ENCODE results near the gene PDS5A.
A peak's percentile ranks its signal among the peaks of the same experiment; 100 is the strongest.
"Not testable (repeated sequence)": the region's sequence is repeated elsewhere in the genome, so short reads cannot be mapped to it uniquely, and the experiment has no call there.

PDS5A gene

DNA sequence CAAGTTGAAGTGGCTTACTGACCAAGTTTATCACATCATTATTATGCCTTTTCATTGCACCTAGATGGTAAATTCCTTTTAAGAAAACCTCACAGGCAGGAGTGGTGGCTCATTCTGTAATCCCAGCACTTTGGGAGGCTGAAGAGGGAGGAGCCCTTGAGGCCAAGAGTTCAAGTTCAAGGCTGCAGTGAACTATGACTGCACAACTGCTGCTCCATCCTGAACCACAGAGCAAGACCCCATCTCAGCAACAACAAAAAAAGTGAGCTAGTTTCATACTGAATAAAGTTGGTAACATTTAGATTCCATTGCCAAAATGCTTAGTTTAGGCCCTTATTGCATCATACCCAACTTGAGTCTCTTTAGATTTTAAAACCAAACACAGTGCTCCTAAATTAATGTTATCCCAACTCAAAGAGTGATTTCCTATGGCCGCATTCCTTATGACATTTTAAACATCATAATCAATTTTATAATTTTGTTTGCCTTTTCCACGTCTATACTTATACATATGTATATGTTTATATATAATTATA lies 36.0 kb downstream of the PDS5A start:
- peaks cover 26% of the 10 kb centered on the region for H3K4me1 Mint-ChIP-seq (ENCODE audit: low read depth)
- no peak overlapping the region for H3K4me3 Mint-ChIP-seq
- no peak overlapping the region for H3K27ac Mint-ChIP-seq
- peaks cover 4% of the 10 kb centered on the region for H3K36me3 Mint-ChIP-seq (ENCODE audit: low read depth)
- no peaks in the 10 kb centered on the region for H3K27me3 Mint-ChIP-seq (ENCODE audit: low read depth)
- no peaks in the 10 kb centered on the region for H3K9me3 Mint-ChIP-seq

DNA sequence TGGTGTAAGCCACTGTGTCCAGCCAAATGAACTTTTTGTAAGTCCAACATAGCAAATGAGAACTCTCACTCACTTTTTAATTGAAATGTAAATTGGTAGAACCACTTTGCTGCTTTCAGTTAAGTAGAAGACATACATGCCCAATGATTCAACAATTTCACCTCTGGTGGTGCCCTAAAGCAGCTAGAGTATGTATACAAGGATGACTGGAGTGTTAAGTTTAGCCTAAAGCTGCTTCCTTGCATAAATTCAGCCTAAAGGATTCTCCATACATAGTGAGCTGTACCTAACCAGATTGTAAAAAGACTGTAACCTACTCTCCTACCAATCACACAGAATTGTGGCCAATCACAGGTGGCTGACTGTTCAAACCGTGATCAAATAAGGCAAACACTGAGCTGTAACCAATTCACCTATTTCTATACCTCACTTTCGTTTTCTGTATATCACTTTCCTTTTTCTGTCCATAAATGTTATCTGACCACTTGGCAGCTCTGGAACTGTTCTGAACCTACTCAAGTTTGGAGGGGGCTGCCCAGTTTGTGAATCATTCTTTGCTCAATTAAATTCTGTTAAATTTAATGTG lies 39.9 kb downstream of the PDS5A start:
- H3K9me3 Mint-ChIP-seq = no peaks in the 10 kb centered on the region
- no peak overlapping the region for H3K4me3 Mint-ChIP-seq
- peaks cover 44% of the 10 kb centered on the region for H3K4me1 Mint-ChIP-seq (ENCODE audit: low read depth)
- no peak overlapping the region for H3K27ac Mint-ChIP-seq
- peaks cover 9% of the 10 kb centered on the region for H3K36me3 Mint-ChIP-seq (ENCODE audit: low read depth)
- H3K27me3 Mint-ChIP-seq (ENCODE audit: low read depth) = no peaks in the 10 kb centered on the region

DNA sequence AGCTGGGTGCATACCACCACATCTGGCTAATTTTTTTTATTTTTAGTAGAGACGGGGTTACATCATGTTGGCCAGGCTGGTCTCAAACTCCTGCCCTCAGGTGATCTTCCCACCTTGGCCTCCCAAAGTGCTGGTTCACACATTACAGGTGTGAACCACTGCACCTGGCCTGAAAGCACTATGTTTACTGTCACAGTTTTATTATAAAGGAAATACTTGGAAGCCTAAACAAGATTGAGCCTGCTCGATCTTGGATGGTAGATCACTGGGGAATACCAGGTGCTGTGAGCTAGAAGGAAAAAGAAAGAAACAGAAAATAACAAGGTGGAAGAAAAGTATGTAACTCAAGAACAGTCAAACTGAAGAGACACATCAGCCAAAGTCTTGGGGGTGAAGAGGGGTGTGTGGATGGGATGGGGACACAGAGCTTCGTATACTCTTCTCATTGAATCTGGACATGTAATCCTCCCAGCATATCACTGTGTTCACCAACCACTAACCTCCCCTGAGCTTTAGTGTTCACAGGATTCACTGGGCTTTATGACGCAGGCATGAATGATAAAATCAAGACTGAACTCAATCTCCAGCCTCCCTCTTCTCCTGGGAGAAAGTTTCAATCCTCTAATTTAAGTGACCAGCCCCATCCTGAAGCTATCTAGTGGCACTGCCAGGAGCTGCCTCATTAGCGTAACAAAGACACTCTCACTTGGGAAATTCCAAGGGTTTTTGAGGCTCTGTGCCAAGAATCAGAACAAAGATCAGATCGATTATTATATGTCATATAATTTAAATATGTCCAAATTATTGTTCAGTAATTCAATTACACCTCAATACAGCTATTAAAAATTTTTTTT lies 40.9 kb downstream of the PDS5A start:
- H3K27ac Mint-ChIP-seq = no peak overlapping the region
- no peaks in the 10 kb centered on the region for H3K27me3 Mint-ChIP-seq (ENCODE audit: low read depth)
- peaks cover 9% of the 10 kb centered on the region for H3K36me3 Mint-ChIP-seq (ENCODE audit: low read depth)
- no peaks in the 10 kb centered on the region for H3K9me3 Mint-ChIP-seq
- peaks cover 41% of the 10 kb centered on the region for H3K4me1 Mint-ChIP-seq (ENCODE audit: low read depth)
- H3K4me3 Mint-ChIP-seq = no peak overlapping the region

DNA sequence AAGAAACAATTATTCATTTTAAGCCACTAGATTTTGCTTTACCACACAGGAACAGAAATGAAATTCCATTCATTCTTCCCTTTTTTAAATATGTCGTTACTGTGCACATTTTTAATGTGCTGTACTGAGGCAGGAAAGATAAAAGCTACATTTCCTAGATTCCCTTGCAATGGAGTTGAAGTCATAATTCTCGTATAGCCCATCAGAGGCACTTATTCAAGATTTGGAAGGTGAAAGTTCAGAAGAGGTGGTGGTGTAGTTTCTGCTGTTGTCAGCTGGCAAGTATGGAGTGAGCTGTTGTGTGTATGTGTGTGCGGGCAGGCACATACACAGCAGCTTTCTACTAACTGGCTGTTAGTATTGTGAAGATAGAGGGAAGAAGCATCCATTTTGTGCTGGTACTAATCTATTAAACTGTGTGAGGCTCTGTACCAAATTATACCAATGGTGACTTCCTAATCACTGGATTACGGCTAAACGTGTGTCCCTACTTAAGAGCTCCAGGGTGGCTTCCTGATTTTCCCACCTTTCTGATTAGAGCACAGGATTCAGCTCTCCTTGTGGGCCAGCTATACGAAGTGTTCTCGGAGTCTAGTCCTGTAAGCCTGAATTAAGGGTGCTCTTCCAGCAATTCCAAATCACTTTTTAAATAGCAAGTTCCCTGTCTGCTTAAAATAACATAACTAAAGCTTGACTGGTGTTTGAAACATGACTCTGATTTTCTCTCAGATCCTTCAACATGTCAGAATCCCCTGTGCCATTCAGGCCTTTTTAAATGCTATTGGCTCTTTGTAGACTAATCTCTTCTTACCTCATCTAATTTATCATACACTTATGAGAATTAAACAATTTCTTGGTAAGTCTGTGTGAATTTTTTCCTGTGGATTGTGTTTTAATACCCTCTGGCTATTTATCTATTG lies 43.8 kb downstream of the PDS5A start:
- peak overlapping the region; percentile 74 for H3K27ac Mint-ChIP-seq
- H3K4me1 Mint-ChIP-seq (ENCODE audit: low read depth) = peaks cover 47% of the 10 kb centered on the region
- no peaks in the 10 kb centered on the region for H3K27me3 Mint-ChIP-seq (ENCODE audit: low read depth)
- no peaks in the 10 kb centered on the region for H3K9me3 Mint-ChIP-seq
- peak overlapping the region; percentile 44 for H3K4me3 Mint-ChIP-seq
- peaks cover 9% of the 10 kb centered on the region for H3K36me3 Mint-ChIP-seq (ENCODE audit: low read depth)

DNA sequence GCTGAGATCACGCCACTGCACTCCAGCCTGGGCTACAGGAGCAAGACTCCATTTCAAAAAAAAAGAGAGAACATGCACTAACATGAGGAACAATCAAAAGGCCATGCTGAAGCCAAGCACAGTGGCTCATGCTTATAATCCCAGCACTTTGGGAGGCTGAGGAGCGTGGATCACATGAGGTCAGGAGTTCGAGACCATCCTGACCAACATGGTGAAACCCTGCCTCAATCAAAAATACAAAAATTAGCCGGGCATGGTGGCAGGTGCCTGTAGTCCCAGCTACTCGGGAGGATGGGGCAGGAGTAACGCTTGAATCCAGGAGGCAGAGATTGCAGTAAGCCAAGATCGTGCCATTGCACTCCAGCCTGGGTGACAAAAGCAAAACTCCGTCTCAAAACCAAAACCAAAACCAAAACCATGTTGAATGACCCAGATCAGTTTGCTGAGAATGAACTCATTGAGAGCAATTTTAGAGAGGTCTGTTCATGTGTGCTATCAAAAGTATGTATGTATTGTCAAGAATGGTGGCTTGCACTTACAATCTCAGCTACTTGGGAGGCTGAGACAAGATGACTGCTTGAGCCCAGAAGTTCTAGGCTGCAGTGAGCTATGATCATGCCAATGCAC lies 44.8 kb downstream of the PDS5A start:
- H3K27ac Mint-ChIP-seq = peak overlapping the region; percentile 74
- no peaks in the 10 kb centered on the region for H3K9me3 Mint-ChIP-seq
- no peaks in the 10 kb centered on the region for H3K27me3 Mint-ChIP-seq (ENCODE audit: low read depth)
- peaks cover 47% of the 10 kb centered on the region for H3K4me1 Mint-ChIP-seq (ENCODE audit: low read depth)
- peaks cover 13% of the 10 kb centered on the region for H3K36me3 Mint-ChIP-seq (ENCODE audit: low read depth)
- H3K4me3 Mint-ChIP-seq = peak overlapping the region; percentile 44

DNA sequence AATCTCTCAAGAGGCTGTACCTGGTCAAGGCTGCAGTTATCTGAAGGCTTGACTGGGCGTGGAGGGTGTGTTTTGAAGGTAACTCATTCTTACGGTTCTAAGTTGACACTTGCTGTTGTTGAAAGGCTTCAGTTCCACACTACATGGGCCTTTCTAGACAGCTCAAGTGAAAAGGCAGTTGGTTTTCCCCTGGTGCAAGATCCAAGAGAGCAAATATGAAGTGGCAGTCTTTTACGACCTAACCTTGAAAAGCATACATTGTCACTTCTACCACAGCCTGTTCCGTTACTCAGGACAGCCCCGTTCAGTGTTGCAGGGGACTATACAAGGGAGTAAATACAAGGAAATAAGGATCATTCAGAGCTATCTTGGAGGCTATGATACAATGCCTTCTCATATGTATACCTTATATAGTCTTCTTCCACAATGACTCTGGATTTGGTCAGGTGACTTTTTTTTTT lies 46.2 kb downstream of the PDS5A start:
- Mint-ChIP-seq H3K4me1 (ENCODE audit: low read depth) (peaks cover 43% of the 10 kb centered on the region), H3K9me3 (no peaks in the 10 kb centered on the region), H3K27ac (peak overlapping the region; percentile 52), H3K4me3 (no peak overlapping the region), H3K27me3 (ENCODE audit: low read depth) (no peaks in the 10 kb centered on the region), H3K36me3 (ENCODE audit: low read depth) (peaks cover 17% of the 10 kb centered on the region)

DNA sequence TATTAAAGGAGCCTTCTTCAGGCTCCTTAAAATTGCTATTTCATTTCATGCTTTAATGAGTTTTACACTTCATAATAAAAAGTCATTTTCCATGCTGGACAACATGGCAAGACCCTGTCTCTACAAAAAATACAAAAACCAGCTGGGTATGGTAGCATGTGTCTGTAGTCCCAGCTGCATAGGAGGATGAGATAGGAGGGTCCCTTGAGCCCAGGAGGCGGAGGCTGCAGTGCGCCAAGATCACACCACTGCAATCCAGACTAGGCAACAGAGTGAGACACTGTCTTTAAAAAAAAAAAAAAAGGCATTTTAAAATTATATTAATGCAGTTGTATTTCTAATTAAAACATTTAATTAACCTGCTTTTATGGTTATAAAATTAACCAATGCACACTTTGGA lies 49.2 kb downstream of the PDS5A start:
- Mint-ChIP-seq H3K36me3 (ENCODE audit: low read depth) (peaks cover 27% of the 10 kb centered on the region), H3K4me3 (no peak overlapping the region), H3K9me3 (no peaks in the 10 kb centered on the region), H3K4me1 (ENCODE audit: low read depth) (peaks cover 28% of the 10 kb centered on the region), H3K27me3 (ENCODE audit: low read depth) (no peaks in the 10 kb centered on the region), H3K27ac (no peak overlapping the region)

DNA sequence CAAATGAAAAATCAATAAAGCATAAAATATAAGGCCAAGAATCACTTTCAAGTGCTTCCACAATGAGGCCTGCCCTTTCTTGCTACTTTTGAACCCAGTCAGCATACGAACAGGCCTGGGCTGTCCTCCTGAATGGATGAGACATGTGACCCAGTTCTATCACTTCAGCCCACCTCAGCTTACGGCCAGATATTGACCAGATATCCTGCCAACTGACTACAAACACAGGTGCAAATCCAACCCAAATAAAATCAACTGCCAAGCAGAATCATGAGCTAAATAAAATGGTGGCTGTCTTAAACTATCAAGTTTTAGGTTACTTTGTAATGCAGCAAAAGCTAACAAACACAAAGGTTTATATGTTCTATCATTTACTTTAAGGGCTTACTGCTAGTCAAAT lies 53.7 kb downstream of the PDS5A start:
- Mint-ChIP-seq H3K27me3 (ENCODE audit: low read depth) (no peaks in the 10 kb centered on the region), H3K4me1 (ENCODE audit: low read depth) (peaks cover 15% of the 10 kb centered on the region), H3K27ac (no peak overlapping the region), H3K4me3 (no peak overlapping the region), H3K9me3 (no peaks in the 10 kb centered on the region), H3K36me3 (ENCODE audit: low read depth) (peaks cover 34% of the 10 kb centered on the region)

DNA sequence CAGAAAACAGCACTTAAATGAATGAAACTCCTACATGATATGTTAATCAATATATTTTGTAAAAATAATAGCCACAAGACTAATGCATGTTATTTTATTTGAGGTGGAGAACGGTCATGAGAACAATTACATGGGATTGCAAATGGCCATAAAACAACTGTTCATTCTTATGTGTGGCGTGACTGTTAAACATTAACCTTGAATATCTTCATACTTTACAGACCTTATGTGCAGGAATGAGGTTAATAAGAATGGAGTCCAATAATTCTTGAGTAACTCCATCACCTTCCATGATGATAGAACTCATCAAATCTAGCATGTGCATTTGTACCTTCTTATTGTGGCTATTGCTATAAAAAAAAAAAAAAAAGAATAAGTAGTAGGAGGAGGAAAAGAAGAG lies 55.3 kb downstream of the PDS5A start:
- peaks cover 11% of the 10 kb centered on the region for H3K4me1 Mint-ChIP-seq (ENCODE audit: low read depth)
- no peak overlapping the region for H3K4me3 Mint-ChIP-seq
- H3K27me3 Mint-ChIP-seq (ENCODE audit: low read depth) = no peaks in the 10 kb centered on the region
- H3K9me3 Mint-ChIP-seq = no peaks in the 10 kb centered on the region
- no peak overlapping the region for H3K27ac Mint-ChIP-seq
- H3K36me3 Mint-ChIP-seq (ENCODE audit: low read depth) = peaks cover 26% of the 10 kb centered on the region

DNA sequence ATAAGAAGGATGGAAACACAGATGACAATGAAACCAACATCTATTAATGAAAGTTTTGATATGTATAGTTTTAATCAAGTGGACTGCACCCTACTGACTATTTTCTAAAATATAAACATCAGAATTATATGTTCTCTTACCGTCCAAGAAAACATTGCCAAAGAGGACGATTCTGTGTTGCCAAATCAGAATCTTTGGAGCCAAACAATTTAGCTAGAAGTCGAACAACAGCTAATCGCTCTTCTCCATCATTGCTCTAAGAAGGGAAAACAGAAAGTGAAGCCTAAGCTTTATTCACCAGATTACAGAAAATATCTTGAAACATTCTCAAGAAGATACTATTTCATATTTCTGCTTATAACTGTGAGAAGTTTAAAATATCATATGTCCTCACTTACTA lies 64.2 kb downstream of the PDS5A start:
- Mint-ChIP-seq H3K4me3 (no peak overlapping the region), H3K27ac (no peak overlapping the region), H3K4me1 (ENCODE audit: low read depth) (no peaks in the 10 kb centered on the region), H3K27me3 (ENCODE audit: low read depth) (no peaks in the 10 kb centered on the region), H3K36me3 (ENCODE audit: low read depth) (peaks cover 15% of the 10 kb centered on the region), H3K9me3 (no peaks in the 10 kb centered on the region)

DNA sequence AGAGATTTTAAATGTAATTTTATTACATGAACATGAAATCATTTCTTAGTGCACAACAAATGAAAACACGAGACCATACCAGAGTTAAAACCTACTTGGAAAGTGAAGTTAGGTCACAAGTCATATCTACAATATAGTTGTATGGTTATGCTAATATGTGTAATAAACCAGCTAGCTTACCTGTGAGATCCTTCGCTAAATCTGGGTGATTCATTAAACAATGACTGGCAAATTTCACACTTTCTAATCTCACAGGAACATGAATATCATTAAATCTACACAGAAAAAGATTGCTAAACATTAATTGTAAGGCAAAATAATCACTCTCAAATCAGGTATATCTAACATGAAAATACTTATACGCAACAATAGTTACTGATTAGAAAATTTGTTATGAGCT lies 67.6 kb downstream of the PDS5A start:
- Mint-ChIP-seq H3K4me1 (ENCODE audit: low read depth) (peaks cover 5% of the 10 kb centered on the region), H3K9me3 (no peaks in the 10 kb centered on the region), H3K4me3 (no peak overlapping the region), H3K27ac (no peak overlapping the region), H3K27me3 (ENCODE audit: low read depth) (no peaks in the 10 kb centered on the region), H3K36me3 (ENCODE audit: low read depth) (peaks cover 26% of the 10 kb centered on the region)

DNA sequence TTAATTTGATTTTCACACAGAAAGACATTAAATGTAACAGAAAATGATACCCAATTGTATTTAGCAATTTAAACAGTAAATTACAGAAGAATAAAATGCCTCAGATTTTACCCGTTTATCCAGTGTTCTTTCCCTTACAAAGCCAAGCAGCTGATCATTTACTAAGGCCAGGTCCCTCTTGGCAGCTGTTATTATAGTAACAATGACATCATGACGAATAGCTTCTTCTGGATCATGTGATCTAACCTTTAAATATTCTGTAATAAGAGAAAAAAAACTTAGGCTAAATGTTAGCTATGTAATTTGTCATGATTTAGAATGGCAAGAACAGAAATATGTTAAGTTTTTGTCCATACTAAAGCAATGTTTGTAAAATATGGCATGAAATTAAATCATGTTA lies 69.4 kb downstream of the PDS5A start:
- no peak overlapping the region for H3K27ac Mint-ChIP-seq
- no peaks in the 10 kb centered on the region for H3K9me3 Mint-ChIP-seq
- H3K27me3 Mint-ChIP-seq (ENCODE audit: low read depth) = no peaks in the 10 kb centered on the region
- H3K4me1 Mint-ChIP-seq (ENCODE audit: low read depth) = peaks cover 5% of the 10 kb centered on the region
- H3K36me3 Mint-ChIP-seq (ENCODE audit: low read depth) = peaks cover 25% of the 10 kb centered on the region
- no peak overlapping the region for H3K4me3 Mint-ChIP-seq

DNA sequence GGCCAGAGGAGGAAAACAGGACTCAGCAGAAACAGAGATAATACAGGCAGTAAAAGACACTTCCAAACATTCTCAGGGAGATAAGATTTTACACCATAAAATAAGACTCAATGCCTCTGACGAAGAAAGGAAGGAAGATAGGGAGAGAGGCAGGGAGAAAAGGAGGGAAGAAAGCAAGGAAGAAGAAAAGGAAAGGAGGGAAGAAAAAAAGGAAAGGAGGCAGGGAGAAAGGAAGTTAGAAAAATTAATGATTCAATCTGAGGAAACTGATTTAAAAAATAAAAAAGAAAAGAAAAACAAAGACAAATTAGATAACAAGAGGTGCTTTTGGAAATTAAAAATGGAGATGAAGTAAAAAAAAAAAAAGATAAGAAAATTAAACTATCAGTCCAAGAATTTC lies 72.1 kb downstream of the PDS5A start:
- H3K9me3 Mint-ChIP-seq = no peaks in the 10 kb centered on the region

DNA sequence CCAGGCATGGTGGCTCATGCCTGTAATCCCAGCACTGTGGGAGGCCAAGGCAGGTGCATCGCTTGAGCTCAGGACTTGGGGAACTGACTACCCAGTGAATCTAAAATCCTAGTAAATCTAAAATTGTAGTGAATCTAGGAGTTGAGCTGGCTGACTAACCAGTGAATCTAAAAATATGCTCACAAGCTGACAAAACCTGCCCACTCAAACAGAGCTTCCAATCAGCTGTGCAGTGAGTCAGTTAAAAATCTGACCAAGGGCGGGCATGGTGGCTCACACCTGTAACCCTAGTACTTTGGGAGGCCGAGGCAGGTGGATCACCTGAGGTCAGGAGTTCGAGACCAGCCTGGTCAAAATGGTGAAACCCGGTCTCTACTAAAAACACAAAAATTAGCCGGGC lies 72.7 kb downstream of the PDS5A start:
- not testable (repeated sequence) for H3K27me3 Mint-ChIP-seq (ENCODE audit: low read depth); H3K27ac Mint-ChIP-seq; H3K9me3 Mint-ChIP-seq; H3K4me3 Mint-ChIP-seq; H3K4me1 Mint-ChIP-seq (ENCODE audit: low read depth)
- H3K36me3 Mint-ChIP-seq (ENCODE audit: low read depth) = peaks cover 30% of the 10 kb centered on the region

More for the DNA sequence above, 72.1 kb downstream of the PDS5A start:
- peaks cover 29% of the 10 kb centered on the region for H3K36me3 Mint-ChIP-seq (ENCODE audit: low read depth)
- peaks cover 10% of the 10 kb centered on the region for H3K4me1 Mint-ChIP-seq (ENCODE audit: low read depth)
- no peak overlapping the region for H3K4me3 Mint-ChIP-seq
- no peaks in the 10 kb centered on the region for H3K27me3 Mint-ChIP-seq (ENCODE audit: low read depth)
- H3K27ac Mint-ChIP-seq = no peak overlapping the region
